ENCODE results near the gene FAM222B.
A peak's percentile ranks its signal among the peaks of the same experiment; 100 is the strongest.

Gene FAM222B, protein sequence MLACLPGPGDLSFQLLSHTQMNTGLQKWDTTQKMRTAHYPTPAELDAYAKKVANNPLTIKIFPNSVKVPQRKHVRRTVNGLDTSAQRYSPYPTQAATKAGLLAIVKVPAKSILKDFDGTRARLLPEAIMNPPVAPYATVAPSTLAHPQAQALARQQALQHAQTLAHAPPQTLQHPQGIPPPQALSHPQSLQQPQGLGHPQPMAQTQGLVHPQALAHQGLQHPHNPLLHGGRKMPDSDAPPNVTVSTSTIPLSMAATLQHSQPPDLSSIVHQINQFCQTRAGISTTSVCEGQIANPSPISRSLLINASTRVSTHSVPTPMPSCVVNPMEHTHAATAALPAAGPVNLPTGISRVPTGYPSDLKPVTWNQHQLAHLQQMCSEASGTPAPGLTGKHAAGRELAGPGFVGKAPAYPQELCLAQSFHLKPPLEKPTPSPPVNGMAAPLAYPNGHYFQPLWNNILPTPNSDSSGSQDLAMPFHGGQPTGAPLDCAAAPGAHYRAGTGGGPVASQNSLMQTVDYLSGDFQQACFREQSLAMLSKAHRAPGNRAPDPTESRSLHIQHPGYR

GRCh38 chr17:28842282-28843012, at the start of gene FAM222B:
FAM222B (minus strand) TSS chr17:28842790; CDS start chr17:28766667, 76,123 bp downstream.
- peak within 1 kb of the TSS; percentile 98 for H3K4me3 ChIP-seq (replicated peaks; ENCODE audit: low read depth, low read length)
- TF ChIP-seq, protein P1, sequence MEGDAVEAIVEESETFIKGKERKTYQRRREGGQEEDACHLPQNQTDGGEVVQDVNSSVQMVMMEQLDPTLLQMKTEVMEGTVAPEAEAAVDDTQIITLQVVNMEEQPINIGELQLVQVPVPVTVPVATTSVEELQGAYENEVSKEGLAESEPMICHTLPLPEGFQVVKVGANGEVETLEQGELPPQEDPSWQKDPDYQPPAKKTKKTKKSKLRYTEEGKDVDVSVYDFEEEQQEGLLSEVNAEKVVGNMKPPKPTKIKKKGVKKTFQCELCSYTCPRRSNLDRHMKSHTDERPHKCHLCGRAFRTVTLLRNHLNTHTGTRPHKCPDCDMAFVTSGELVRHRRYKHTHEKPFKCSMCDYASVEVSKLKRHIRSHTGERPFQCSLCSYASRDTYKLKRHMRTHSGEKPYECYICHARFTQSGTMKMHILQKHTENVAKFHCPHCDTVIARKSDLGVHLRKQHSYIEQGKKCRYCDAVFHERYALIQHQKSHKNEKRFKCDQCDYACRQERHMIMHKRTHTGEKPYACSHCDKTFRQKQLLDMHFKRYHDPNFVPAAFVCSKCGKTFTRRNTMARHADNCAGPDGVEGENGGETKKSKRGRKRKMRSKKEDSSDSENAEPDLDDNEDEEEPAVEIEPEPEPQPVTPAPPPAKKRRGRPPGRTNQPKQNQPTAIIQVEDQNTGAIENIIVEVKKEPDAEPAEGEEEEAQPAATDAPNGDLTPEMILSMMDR (IDR thresholded peaks at IDR 0.05; ENCODE audit: low read length, missing control alignments) = no peak
- peak; percentile 83 for DNase-seq (ENCODE audit: low read depth)

- TF ChIP-seq, protein P1 (IDR thresholded peaks at IDR 0.05; ENCODE audit: low read length, missing control alignments) = no peak
Observed at GRCh38 chr17:28892024-28892423, 49.4 kb upstream of the FAM222B start.

GRCh38 chr17:28891201-28891600, 48.6 kb upstream of the FAM222B start:
- DNase-seq (ENCODE audit: low read depth) = no peak
- no peak overlapping the region for H3K4me3 ChIP-seq (replicated peaks; ENCODE audit: low read depth, low read length)
- TF ChIP-seq, protein P1 (IDR thresholded peaks at IDR 0.05; ENCODE audit: low read length, missing control alignments) = no peak

More at GRCh38 chr17:28892024-28892423, 49.4 kb upstream of the FAM222B start:
- no peak for DNase-seq (ENCODE audit: low read depth)
- H3K4me3 ChIP-seq (replicated peaks; ENCODE audit: low read depth, low read length) = no peak overlapping the region

- no peak for DNase-seq (ENCODE audit: low read depth)
- TF ChIP-seq, protein P1 (IDR thresholded peaks at IDR 0.05; ENCODE audit: low read length, missing control alignments) = no peak
Observed at GRCh38 chr17:28889996-28890395, 47.4 kb upstream of the FAM222B start.

GRCh38 chr17:28888832-28889231, 46.2 kb upstream of the FAM222B start:
- no peak for DNase-seq (ENCODE audit: low read depth)

More at GRCh38 chr17:28889996-28890395, 47.4 kb upstream of the FAM222B start:
- no peak overlapping the region for H3K4me3 ChIP-seq (replicated peaks; ENCODE audit: low read depth, low read length)

DNA sequence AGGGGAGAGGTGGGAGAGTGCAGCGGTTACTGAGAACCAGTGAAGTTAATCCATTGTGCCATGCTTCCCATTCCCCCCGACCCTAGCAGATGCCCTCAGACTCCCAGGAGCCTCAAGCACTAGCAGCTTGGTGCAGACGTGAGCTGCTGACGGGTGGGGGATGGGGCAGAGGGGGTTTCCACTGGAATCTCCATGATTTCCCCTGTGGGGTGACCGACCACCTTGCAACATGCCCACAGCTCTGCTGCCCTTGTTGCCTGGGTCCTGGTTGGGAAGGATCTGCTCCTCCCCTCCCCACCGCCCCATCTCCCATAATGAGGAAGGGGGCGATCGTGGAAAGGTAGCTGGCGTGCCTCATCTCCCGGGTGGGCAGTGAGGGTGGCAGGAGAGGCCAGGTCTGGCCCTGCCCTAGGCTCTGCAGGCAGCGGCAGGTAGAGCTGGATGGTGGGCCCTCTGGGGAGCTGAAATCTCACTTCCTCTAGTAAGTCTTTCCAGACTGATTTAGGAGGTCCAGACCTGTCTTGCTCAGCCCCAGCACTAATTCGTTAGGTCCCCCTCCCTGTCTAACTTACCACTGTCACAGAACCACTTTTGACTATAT, 45.4 kb upstream of the FAM222B start:
- TF ChIP-seq, protein P1 (IDR thresholded peaks at IDR 0.05; ENCODE audit: low read length, missing control alignments) = no peak

More at GRCh38 chr17:28888832-28889231, 46.2 kb upstream of the FAM222B start:
- TF ChIP-seq, protein P1 (IDR thresholded peaks at IDR 0.05; ENCODE audit: low read length, missing control alignments) = no peak
- no peak overlapping the region for H3K4me3 ChIP-seq (replicated peaks; ENCODE audit: low read depth, low read length)

More for the DNA sequence above, 45.4 kb upstream of the FAM222B start:
- no peak for DNase-seq (ENCODE audit: low read depth)
- no peak overlapping the region for H3K4me3 ChIP-seq (replicated peaks; ENCODE audit: low read depth, low read length)
